GM12878 (cell line): ENCODE results near the gene SNCB. TPM values are rescaled to one million over a fixed set of nuclear protein-coding genes. Genes with fewer than 3 reads are reported as not detected.
"Not testable (repeated sequence)": the region's sequence is repeated elsewhere in the genome, so short reads cannot be mapped to it uniquely, and the experiment has no call there.

Experiments used
- ATAC-seq: fragments of 200-7000 bp; cut with Tn5 transposase; 3 replicates; pipeline ENCODE4 v1.9.1; 2020; ENCODE audit warnings: mild to moderate bottlenecking, moderate library complexity
- BruUV-seq: library from RNA; stranded (reverse); fragments of 400-500 nt; replicated peaks from 2 replicates; lab custom pipeline; 2021; lab: Mats Ljungman, UMichigan
- CTCF ChIA-PET: fragments of 300-600 bp; sonication (Branson Sonifier 250); formaldehyde crosslinking; extraction: SDS; loops from one replicate; lab custom pipeline; 2021; ENCODE audit warnings: inconsistent platforms; lab: Yijun Ruan, JAX
- POLR2A ChIA-PET: fragments of 350-600 bp; formaldehyde crosslinking; extraction: SDS; loops from one replicate; lab custom pipeline; 2021; ENCODE audit warnings: inconsistent platforms; lab: Charles Lee
- RAD21 ChIA-PET: fragments of 300-600 bp; sonication (Branson Sonifier 250); formaldehyde crosslinking; loops from one replicate; lab custom pipeline; 2023; ENCODE audit warnings: antibody characterized with exemption; ENCODE audit not compliant: unreplicated experiment; lab: Charles Lee
- SMC1A ChIA-PET: fragments of 300-600 bp; sonication (Branson Sonifier 250); formaldehyde crosslinking; loops from one replicate; lab custom pipeline; 2023; ENCODE audit not compliant: unreplicated experiment, uncharacterized antibody; lab: Charles Lee
- DNase-seq: peaks from one replicate; pipeline ENCODE4 v3.0.0-alpha.2; 2011; ENCODE audit warnings: low read depth, low spot score
- FAIRE-seq: peaks from 3 replicates; lab custom pipeline; 2011; peaks lifted over from hg19 to GRCh38; lab: Jason Lieb, UNC
- H2AFZ ChIP-seq: 2 replicates; pipeline ENCODE4 v1.6.0; 2011; ENCODE audit warnings: low read depth, low read length, control low read depth; ENCODE audit not compliant: control insufficient read depth
- H3K27ac ChIP-seq: 2 replicates; pipeline ENCODE4 v1.5.1; 2011; ENCODE audit warnings: control low read depth; ENCODE audit not compliant: control insufficient read depth, insufficient read depth
- H3K27me3 ChIP-seq, 2 experiments: replicated peaks in 1 of 2; 2 replicates each; pipeline versions ENCODE4 v1.6.0 to v1.6.1; 2011; ENCODE audit warnings: low read length in 1 of 2; ENCODE audit not compliant: control insufficient read depth in 2 of 2, insufficient read depth in 2 of 2
- H3K36me3 ChIP-seq, 2 experiments: 2 replicates each; pipeline ENCODE4 v1.5.1; 2011; ENCODE audit warnings: low read length in 1 of 2; ENCODE audit not compliant: control insufficient read depth in 2 of 2, insufficient read depth in 2 of 2
- H3K4me1 ChIP-seq: 2 replicates; pipeline ENCODE4 v1.6.1; 2011; ENCODE audit warnings: mild to moderate bottlenecking, low read length, moderate library complexity, mixed read lengths; ENCODE audit not compliant: control insufficient read depth, insufficient read depth
- H3K4me2 ChIP-seq: 2 replicates; pipeline ENCODE4 v1.6.0; 2011; ENCODE audit warnings: control low read depth; ENCODE audit not compliant: control insufficient read depth, insufficient read depth
- H3K4me3 ChIP-seq: fragments of 200-600 bp; sonication (generic); 2 replicates; pipeline ENCODE4 v1.5.1; 2016
- H3K79me2 ChIP-seq: 2 replicates; pipeline ENCODE4 v1.6.0; 2011; ENCODE audit warnings: low read length; ENCODE audit not compliant: control insufficient read depth, insufficient read depth
- H3K9ac ChIP-seq: 2 replicates; pipeline ENCODE4 v1.8.0; 2011; ENCODE audit warnings: low read length, control low read depth, mixed read lengths; ENCODE audit not compliant: control insufficient read depth, insufficient read depth
- H3K9me3 ChIP-seq: replicated peaks from 3 replicates; pipeline ENCODE4 v1.5.1; 2011; ENCODE audit warnings: mild to moderate bottlenecking, low read length; ENCODE audit not compliant: control insufficient read depth, insufficient read depth
- H4K20me1 ChIP-seq: 2 replicates; pipeline ENCODE4 v1.6.0; 2011; ENCODE audit not compliant: control insufficient read depth, insufficient read depth
- EP300 ChIP-seq, 2 experiments: fragments of 150-350 bp in 1 of 2; IDR thresholded peaks; 2 replicates each; pipeline ENCODE4 v1.6.1; 2011 to 2012; ENCODE audit warnings: low read depth in 2 of 2, low read length in 2 of 2, borderline replicate concordance in 1 of 2, improper control_type of control experiment in 1 of 2, inconsistent platforms in 1 of 2; ENCODE audit not compliant: control insufficient read depth in 1 of 2
- HDGF ChIP-seq: fragments of 450-650 bp; IDR thresholded peaks from 2 replicates; pipeline ENCODE4 v1.6.1; 2016; ENCODE audit warnings: antibody characterized with exemption
- JUND ChIP-seq: IDR thresholded peaks from 2 replicates; pipeline ENCODE4 v1.6.1; 2012; ENCODE audit warnings: low read depth, mild to moderate bottlenecking, low read length, improper control_type of control experiment, moderate library complexity
- KDM1A ChIP-seq: fragments of 200-600 bp; sonication (generic); IDR thresholded peaks from 2 replicates; pipeline ENCODE4 v1.6.1; 2016; ENCODE audit warnings: borderline replicate concordance
- WGBS: methylation state at CpG from one replicate; pipeline ENCODE4 v1.1.6; 2016; ENCODE audit warnings: low lambda C conversion rate; ENCODE audit not compliant: insufficient replicate concordance, insufficient coverage; ENCODE audit errors: missing lambda C conversion rate; 5-methylcytosine and 5-hydroxymethylcytosine counted together
- in situ Hi-C: fragments of 300-500 bp; cut with MboI; formaldehyde crosslinking; loops from 9 replicates; pipeline ENCODE4 v1.14.3; 2018; ENCODE audit warnings: mixed read lengths
- intact Hi-C: fragments of 100-400 bp; cut with micrococcal nuclease; formaldehyde crosslinking; loops from one replicate; pipeline ENCODE4 v1.14.2; 2022; ENCODE audit not compliant: unreplicated experiment
- polyA plus RNA-seq, 11 experiments: library from polyadenylated mRNA; depleted of rRNA in 4 of 11; unstranded in 6 of 11; stranded (reverse) in 5 of 11; fragments of >200 nt; fragmentation: Nextera tagmentation in 4 of 11; fragmentation: Illumina TruSeq in 1 of 11; extraction: Ambion mirVana in 4 of 11; extraction: Trizol in 1 of 11; gene quantifications; 1 replicate in 1 of 11; 2 replicates in 10 of 11; pipeline versions ENCODE4 v1.2.1 to v1.2.3, GENCODE V29; 2011 to 2016; ENCODE audit warnings: inconsistent platforms in 2 of 11, missing spikeins in 2 of 11, low read depth in 1 of 11
- total RNA-seq, 4 experiments: library from RNA; depleted of rRNA in 3 of 4; stranded (reverse); fragments of >200 nt in 3 of 4; fragmentation: Illumina TruSeq in 1 of 4; extraction: Trizol in 1 of 4; gene quantifications; 2 replicates each; pipeline versions ENCODE4 v1.2.1 to v1.2.3, GENCODE V29; 2013 to 2021
- TF ChIP-seq, protein P1 (sequence below): fragments of 450-650 bp; IDR thresholded peaks from 2 replicates; pipeline ENCODE4 v1.6.1; 2016; ENCODE audit warnings: mild to moderate bottlenecking
- TF ChIP-seq, protein P2 (sequence below): fragments of 450-650 bp; IDR thresholded peaks from 2 replicates; pipeline ENCODE4 v1.6.1; 2018; ENCODE audit warnings: borderline replicate concordance, mild to moderate bottlenecking; ENCODE audit not compliant: partially characterized antibody

Gene SNCB
- total and polyA plus RNA-seq, 10 of the 15 experiments (the other 5 are each of a cell fraction or from before 2014, with no cell fraction given): 0.75 TPM; not detected in 9

DNA sequence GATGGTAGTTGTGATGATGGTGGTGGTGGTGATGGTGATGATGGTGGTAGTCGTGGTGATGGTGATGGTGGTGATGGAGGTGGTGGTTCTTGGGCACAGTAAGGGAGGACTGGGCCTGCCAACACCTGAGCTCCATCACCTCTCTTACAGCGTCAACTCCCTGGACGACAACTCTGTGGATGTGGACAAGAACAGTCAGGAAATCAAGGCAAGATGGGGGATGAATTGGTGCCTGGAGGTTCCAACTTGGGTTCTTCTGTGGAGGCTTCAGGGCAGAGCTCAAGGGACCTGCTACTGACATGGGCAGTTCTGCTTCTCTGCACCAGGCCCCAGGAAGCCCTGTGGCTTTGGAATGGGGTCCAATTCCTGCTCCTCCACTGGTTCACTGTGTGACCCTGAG is 37.8 kb downstream of the SNCB start:
- TF ChIP-seq JUND (no peak), KDM1A (no peak), EP300 (IDR thresholded peaks at IDR 0.05; ENCODE audit: borderline replicate concordance in 1 of 2, control insufficient read depth in 1 of 2, low read depth in 2 of 2, low read length in 2 of 2) (no peak)
- TF ChIP-seq, protein P1, sequence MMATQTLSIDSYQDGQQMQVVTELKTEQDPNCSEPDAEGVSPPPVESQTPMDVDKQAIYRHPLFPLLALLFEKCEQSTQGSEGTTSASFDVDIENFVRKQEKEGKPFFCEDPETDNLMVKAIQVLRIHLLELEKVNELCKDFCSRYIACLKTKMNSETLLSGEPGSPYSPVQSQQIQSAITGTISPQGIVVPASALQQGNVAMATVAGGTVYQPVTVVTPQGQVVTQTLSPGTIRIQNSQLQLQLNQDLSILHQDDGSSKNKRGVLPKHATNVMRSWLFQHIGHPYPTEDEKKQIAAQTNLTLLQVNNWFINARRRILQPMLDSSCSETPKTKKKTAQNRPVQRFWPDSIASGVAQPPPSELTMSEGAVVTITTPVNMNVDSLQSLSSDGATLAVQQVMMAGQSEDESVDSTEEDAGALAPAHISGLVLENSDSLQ: no peak
- H3K9ac ChIP-seq: no peak overlapping the region
- no peak for ATAC-seq
- ChIA-PET SMC1A (no interaction called here), POLR2A (no interaction called here), CTCF (no interaction called here), RAD21 (no interaction called here)
- in situ Hi-C loops (loop anchor here (25.0 kb wide), 1 partner anchor 855 kb away; no protein-coding TSS in a partner anchor), intact Hi-C loops (no loop called here)
- no TSS peak for BruUV-seq
- no peak overlapping the region for H2AFZ ChIP-seq
- H3K4me2 ChIP-seq: no peak overlapping the region
- H3K9me3 ChIP-seq: no peaks in the 10 kb centered on the region; the same call in 2 of the 3 replicates
- H3K4me3 ChIP-seq: no peak overlapping the region
- H3K27ac ChIP-seq: no peak overlapping the region
- H3K4me1 ChIP-seq: no peaks in the 10 kb centered on the region
- FAIRE-seq: no peak
- no peaks in the 10 kb centered on the region for H3K27me3 ChIP-seq
- no peaks in the 10 kb centered on the region for H3K36me3 ChIP-seq
- no peak for DNase-seq
- no peaks in the 10 kb centered on the region for H4K20me1 ChIP-seq
- WGBS: 67% methylated on average over 3 of the region's 3 CpGs
- H3K79me2 ChIP-seq: no peaks in the 10 kb centered on the region

DNA sequence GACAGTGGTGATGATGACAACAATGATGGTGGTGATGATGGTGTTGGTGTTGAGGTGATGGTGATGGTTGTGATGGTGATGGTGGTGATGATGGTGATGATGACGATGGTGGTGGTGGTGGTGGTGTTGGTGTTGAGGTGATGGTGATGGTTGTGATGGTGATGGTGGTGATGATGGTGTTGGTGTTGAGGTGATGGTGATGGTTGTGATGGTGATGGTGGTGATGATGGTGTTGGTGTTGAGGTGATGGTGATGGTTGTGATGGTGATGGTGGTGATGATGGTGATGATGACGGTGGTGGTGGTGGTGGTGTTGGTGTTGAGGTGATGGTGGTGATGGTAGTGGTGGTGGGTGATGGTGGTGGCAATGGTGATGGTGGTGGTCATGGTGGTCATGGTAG is 38.7 kb downstream of the SNCB start:
- H2AFZ ChIP-seq, H3K9me3 ChIP-seq, H3K79me2 ChIP-seq, H3K27ac ChIP-seq, ATAC-seq, CTCF ChIA-PET, RAD21 ChIA-PET, H3K9ac ChIP-seq, POLR2A ChIA-PET, H3K4me2 ChIP-seq, BruUV-seq, H4K20me1 ChIP-seq, DNase-seq, H3K36me3 ChIP-seq, H3K4me1 ChIP-seq, H3K27me3 ChIP-seq, intact Hi-C loops, H3K4me3 ChIP-seq, SMC1A ChIA-PET: not testable (repeated sequence)
- TF ChIP-seq, protein P2, sequence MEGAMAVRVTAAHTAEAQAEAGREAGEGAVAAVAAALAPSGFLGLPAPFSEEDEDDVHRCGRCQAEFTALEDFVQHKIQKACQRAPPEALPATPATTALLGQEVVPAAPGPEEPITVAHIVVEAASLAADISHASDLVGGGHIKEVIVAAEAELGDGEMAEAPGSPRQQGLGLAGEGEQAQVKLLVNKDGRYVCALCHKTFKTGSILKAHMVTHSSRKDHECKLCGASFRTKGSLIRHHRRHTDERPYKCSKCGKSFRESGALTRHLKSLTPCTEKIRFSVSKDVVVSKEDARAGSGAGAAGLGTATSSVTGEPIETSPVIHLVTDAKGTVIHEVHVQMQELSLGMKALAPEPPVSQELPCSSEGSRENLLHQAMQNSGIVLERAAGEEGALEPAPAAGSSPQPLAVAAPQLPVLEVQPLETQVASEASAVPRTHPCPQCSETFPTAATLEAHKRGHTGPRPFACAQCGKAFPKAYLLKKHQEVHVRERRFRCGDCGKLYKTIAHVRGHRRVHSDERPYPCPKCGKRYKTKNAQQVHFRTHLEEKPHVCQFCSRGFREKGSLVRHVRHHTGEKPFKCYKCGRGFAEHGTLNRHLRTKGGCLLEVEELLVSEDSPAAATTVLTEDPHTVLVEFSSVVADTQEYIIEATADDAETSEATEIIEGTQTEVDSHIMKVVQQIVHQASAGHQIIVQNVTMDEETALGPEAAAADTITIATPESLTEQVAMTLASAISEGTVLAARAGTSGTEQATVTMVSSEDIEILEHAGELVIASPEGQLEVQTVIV: peak; percentile 41
- TF ChIP-seq HDGF: peak; percentile 69; the same call in 1 of the 2 replicates
- in situ Hi-C loops: loop anchor here (25.0 kb wide), 1 partner anchor 854 kb away; no protein-coding TSS in a partner anchor
- WGBS: 83% methylated on average over 2 of the region's 2 CpGs
- peak; percentile 92 for FAIRE-seq
